OCI-LY1 (cell line): ENCODE measurements around the gene ZNF221.

Source experiments
- CTCF ChIP-seq: fragments of 200-600 bp; sonication (generic), shearing (Covaris generic); IDR thresholded peaks from 2 replicates; pipeline ENCODE4 v1.5.1; 2017; ENCODE audit warnings: mild to moderate bottlenecking, antibody characterized with exemption, low read length, moderate library complexity, mixed read lengths
- EZH2 ChIP-seq: fragments of 200-600 bp; sonication (generic), shearing (Covaris generic); IDR thresholded peaks from 2 replicates; pipeline ENCODE4 v1.8.0; 2017; ENCODE audit warnings: borderline replicate concordance, mixed run types, mild to moderate bottlenecking, antibody characterized with exemption, low read length, moderate library complexity, mixed read lengths

- TF ChIP-seq CTCF (no peak), EZH2 (no peak)
These were observed 52.5 kb downstream of the ZNF221 start for GRCh38 chr19:44003461-44004009.
